OCI-LY3 (cell line): Measurements from ENCODE around the gene ITGB8.

ENCODE experiments used
- CTCF ChIP-seq: fragments of 200-600, 300-600 bp; sonication (generic); IDR thresholded peaks from 2 replicates; pipeline ENCODE4 v1.5.1; 2014; ENCODE audit warnings: antibody characterized with exemption, low read length, low read depth
- EZH2phosphoT487 ChIP-seq: fragments of 200-600 bp; shearing (Covaris generic); IDR thresholded peaks from 2 replicates; pipeline ENCODE4 v1.6.1; 2018; ENCODE audit warnings: antibody characterized with exemption, mixed run types, low read depth

GRCh38 chr7:20317413-20317812 is 13.3 kb upstream of the ITGB8 start:
- TF ChIP-seq EZH2phosphoT487 (no peak), CTCF (no peak)
